Measurements from ENCODE around the gene STX10. TPM values are rescaled to one million over a fixed set of nuclear protein-coding genes. Genes with fewer than 3 reads are reported as not detected.
A peak's percentile ranks its signal among the peaks of the same experiment; 100 is the strongest.

The STX10 gene
- total RNA-seq, 2 donors from 2014 or later, result 30.8 to 83.4 TPM

DNA sequence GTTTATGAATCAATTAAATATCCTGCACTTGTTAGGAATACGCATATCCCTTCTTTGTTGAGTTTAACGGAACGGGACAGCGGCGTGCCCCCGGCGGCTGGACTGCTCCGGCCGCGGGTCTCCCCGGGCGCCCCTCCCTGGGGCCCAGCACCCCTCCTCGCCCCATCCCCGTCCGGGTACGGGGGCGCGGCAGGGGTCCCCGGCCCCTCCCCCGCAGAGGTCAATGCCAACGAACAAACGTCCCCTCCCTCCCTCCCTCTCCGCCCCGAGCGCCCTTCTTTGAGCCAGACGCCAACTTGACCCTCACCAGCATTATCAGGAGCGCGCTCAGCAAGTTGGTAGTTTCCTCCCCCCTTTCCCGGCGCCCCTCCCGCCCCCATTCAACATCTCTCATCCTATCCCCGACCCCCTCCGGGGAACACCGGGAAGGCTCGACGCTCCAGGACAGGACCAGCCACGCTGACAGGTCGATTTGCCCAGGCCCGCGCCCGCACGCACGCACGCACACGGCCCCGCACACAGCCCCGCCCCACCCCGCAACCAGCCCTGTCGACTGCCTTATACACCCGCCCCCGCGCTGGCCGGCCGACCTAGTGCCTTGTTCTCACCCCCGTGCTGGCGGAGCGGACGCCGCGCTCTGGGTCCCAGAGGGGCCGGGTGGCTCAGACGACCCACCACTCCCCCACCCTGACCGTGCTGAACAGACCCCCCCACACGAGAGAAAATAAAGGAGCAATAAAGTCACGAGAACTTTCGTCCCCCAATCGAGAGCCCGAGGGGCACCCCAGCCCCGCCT is 52.5 kb downstream of the STX10 start:
- DNase-seq (ENCODE audit: low spot score) (no peak), ATAC-seq (ENCODE audit: insufficient number of reproducible peaks, low FRiP score, low read depth) (no peak)
- H3K27ac ChIP-seq, result peak overlapping the region in 1 of 2 donors; percentile 47
- no peaks in the 10 kb centered on the region for H3K27me3 ChIP-seq (replicated peaks; ENCODE audit: insufficient read depth)
- peak overlapping the region; percentile 66 for H3K4me3 ChIP-seq
- TF ChIP-seq, protein P1, sequence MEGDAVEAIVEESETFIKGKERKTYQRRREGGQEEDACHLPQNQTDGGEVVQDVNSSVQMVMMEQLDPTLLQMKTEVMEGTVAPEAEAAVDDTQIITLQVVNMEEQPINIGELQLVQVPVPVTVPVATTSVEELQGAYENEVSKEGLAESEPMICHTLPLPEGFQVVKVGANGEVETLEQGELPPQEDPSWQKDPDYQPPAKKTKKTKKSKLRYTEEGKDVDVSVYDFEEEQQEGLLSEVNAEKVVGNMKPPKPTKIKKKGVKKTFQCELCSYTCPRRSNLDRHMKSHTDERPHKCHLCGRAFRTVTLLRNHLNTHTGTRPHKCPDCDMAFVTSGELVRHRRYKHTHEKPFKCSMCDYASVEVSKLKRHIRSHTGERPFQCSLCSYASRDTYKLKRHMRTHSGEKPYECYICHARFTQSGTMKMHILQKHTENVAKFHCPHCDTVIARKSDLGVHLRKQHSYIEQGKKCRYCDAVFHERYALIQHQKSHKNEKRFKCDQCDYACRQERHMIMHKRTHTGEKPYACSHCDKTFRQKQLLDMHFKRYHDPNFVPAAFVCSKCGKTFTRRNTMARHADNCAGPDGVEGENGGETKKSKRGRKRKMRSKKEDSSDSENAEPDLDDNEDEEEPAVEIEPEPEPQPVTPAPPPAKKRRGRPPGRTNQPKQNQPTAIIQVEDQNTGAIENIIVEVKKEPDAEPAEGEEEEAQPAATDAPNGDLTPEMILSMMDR (IDR thresholded peaks at IDR 0.05), result no peak
- peaks cover 25 to 75% of the 10 kb centered on the region in 2 donors for H3K4me1 ChIP-seq (ENCODE audit: control insufficient read depth in 1 of 2, low read depth in 2 of 2)
- H3K9me3 ChIP-seq, result no peaks in the 10 kb centered on the region
- peaks cover 12% of the 10 kb centered on the region for H3K36me3 ChIP-seq

DNA sequence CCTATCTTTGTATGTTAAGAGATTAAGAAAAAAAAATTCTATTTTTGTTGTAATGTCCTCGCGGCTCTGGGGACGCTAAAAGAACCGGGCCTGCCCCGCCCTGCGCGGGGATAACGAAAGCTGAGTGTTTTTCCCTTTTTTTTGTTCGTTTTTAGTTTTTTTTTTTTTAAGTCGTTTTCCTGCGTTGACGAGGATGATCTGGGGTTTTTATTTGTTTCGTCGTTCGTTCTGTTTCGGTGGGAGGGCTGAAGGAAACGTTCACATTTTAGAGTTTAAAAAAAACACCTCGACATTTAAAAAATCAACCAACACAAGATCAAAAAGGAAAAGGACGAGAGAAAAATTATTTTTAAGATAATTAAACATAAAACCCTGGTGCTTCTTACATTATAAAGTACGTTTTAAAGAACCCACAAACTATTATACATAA is 53.1 kb downstream of the STX10 start:
- Histone ChIP-seq H3K27ac (no peak overlapping the region), H3K4me3 (peak overlapping the region; percentile 66), H3K27me3 (replicated peaks; ENCODE audit: insufficient read depth) (no peaks in the 10 kb centered on the region), H3K36me3 (peaks cover 12% of the 10 kb centered on the region), H3K4me1 (ENCODE audit: control insufficient read depth in 1 of 2, low read depth in 2 of 2) (peaks cover 27 to 75% of the 10 kb centered on the region in 2 donors), H3K9me3 (no peaks in the 10 kb centered on the region)
- ATAC-seq (ENCODE audit: insufficient number of reproducible peaks, low FRiP score, low read depth) (no peak), DNase-seq (ENCODE audit: low spot score) (no peak)
- TF ChIP-seq, protein P1 (IDR thresholded peaks at IDR 0.05), result no peak

DNA sequence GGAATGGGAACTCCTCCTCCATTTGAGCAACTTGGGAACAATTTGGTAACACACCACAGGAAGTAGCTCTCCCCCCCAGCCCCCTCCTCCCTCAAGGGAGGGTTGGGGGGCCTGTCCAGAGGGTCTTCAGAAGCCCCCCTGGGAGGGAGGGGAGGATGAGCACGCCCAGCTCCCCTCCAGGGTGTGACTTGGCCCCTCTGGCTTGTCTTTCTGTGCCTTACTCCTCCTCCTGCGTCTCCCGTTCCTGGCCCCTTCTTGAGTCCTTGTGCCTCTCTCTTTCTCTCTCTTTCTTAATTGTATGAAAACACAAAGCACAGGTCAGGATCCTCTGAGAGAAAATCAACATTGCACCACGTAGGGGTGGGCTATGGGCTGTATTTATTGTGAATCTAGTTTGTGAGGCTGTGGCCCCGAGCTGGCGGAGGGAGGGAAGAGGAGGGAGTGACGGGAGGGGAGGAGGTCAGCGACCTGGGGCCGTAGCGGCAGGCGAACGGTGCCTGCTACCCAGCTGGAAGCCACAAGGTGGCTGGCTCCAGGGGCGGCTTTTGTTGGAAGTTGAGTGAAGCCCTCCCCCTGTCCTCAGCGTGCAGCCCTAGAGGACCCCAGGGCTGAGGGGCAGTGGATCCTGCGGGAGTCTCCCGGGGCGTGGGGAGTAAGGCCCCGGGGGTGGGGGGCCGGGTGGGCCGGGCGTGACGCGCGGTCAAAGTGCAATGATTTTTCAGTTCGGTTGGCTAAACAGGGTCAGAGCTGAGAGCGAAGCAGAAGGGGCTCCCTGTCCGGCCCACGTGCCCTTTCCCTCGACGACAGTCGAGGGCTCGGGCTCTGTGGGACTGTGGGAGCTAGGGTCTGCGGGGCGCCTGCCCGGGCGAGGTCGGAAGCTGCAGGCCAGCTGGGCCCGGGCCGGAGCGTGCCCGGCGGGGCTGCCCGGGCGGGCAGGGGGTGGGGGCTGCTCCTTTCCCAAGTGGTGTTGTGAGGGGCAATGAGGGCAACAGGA is 53.9 kb downstream of the STX10 start:
- DNase-seq (ENCODE audit: low spot score), result no peak
- ATAC-seq (ENCODE audit: insufficient number of reproducible peaks, low FRiP score, low read depth), result no peak
- H3K27ac ChIP-seq, result peak overlapping the region; percentile 56 to 63
- peaks cover 26 to 74% of the 10 kb centered on the region in 2 donors for H3K4me1 ChIP-seq (ENCODE audit: control insufficient read depth in 1 of 2, low read depth in 2 of 2)
- TF ChIP-seq, protein P1 (IDR thresholded peaks at IDR 0.05), result peak; percentile 26
- peak overlapping the region; percentile 55 for H3K4me3 ChIP-seq
- no peaks in the 10 kb centered on the region for H3K27me3 ChIP-seq (replicated peaks; ENCODE audit: insufficient read depth)
- H3K9me3 ChIP-seq, result no peaks in the 10 kb centered on the region
- H3K36me3 ChIP-seq, result peaks cover 12% of the 10 kb centered on the region

DNA sequence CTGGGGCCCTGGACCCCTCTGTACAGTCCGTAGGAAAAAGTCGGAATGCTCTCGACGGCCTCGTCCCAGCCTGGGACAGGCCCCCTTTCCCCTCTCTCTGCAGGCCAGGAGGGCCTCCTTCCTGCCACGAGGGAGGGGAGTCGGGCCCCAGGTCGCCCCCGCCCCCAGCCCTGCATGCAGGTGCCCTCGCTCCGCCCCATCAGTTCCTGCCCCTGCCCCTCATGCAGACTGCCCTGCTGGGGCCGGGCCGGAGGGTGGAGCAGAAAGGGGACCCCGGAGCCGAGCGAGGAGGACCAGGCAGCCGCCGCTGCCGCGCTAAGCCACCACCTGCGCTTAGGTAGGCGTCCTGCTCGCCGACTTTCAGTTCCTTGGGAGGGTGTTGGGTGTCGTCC is 54.8 kb downstream of the STX10 start:
- Histone ChIP-seq H3K27ac (peak overlapping the region in 1 of 2 donors; percentile 50), H3K4me1 (ENCODE audit: control insufficient read depth in 1 of 2, low read depth in 2 of 2) (peaks cover 33 to 74% of the 10 kb centered on the region in 2 donors), H3K9me3 (no peaks in the 10 kb centered on the region), H3K36me3 (peaks cover 12% of the 10 kb centered on the region), H3K4me3 (peak overlapping the region; percentile 55), H3K27me3 (replicated peaks; ENCODE audit: insufficient read depth) (no peaks in the 10 kb centered on the region)
- no peak for ATAC-seq (ENCODE audit: insufficient number of reproducible peaks, low FRiP score, low read depth)
- TF ChIP-seq, protein P1 (IDR thresholded peaks at IDR 0.05), result no peak
- no peak for DNase-seq (ENCODE audit: low spot score)

Measured in thoracic aorta (tissue), 2 donors.